Stimulated activated CD4-positive, alpha-beta T cell treated with anti-CD3 and anti-CD28 coated beads, Interleukin-1b, Interleukin-23, amount 100 ng/mL, for 1 hour (primary cell): Measurements from ENCODE around the gene SMARCAD1.
"Not testable (repeated sequence)": the region's sequence is repeated elsewhere in the genome, so short reads cannot be mapped to it uniquely, and the experiment has no call there.

Experiments used
- DNase-seq, 2 donors: peaks; one replicate each; pipeline ENCODE4 v3.0.0-alpha.2; 2020; ENCODE audit warnings: low read depth in 2 of 2

SMARCAD1 gene

GRCh38 chr4:94298725-94299252 lies 91.1 kb downstream of the SMARCAD1 start:
- DNase-seq: no peak

GRCh38 chr4:94302191-94302590 lies 94.5 kb downstream of the SMARCAD1 start:
- no peak for DNase-seq

- DNase-seq: no peak
Measured at GRCh38 chr4:94304365-94304971, 96.8 kb downstream of the SMARCAD1 start.

GRCh38 chr4:94305466-94306225 lies 98.0 kb downstream of the SMARCAD1 start:
- no peak for DNase-seq

GRCh38 chr4:94306713-94307112 lies 99.0 kb downstream of the SMARCAD1 start:
- DNase-seq: no peak

- DNase-seq: no peak
Measured at GRCh38 chr4:94307231-94307871, 99.7 kb downstream of the SMARCAD1 start.

- DNase-seq: not testable (repeated sequence)
Measured at GRCh38 chr4:94319927-94320326, 112.3 kb downstream of the SMARCAD1 start.

GRCh38 chr4:94325835-94326234 lies 118.2 kb downstream of the SMARCAD1 start:
- DNase-seq: no peak

- DNase-seq: no peak
Measured at GRCh38 chr4:94329933-94330332, 122.3 kb downstream of the SMARCAD1 start.

- DNase-seq: no peak
Measured at GRCh38 chr4:94332983-94333590, 125.4 kb downstream of the SMARCAD1 start.

- DNase-seq: no peak
Measured at GRCh38 chr4:94333866-94334265, 126.2 kb downstream of the SMARCAD1 start.

GRCh38 chr4:94334476-94334875 lies 126.8 kb downstream of the SMARCAD1 start:
- no peak for DNase-seq

- no peak for DNase-seq
Measured at GRCh38 chr4:94334962-94335361, 127.3 kb downstream of the SMARCAD1 start.

GRCh38 chr4:94336303-94336702 lies 128.6 kb downstream of the SMARCAD1 start:
- DNase-seq: no peak

- DNase-seq: not testable (repeated sequence)
Measured at GRCh38 chr4:94336791-94337190, 129.1 kb downstream of the SMARCAD1 start.

- DNase-seq: no peak
Measured at GRCh38 chr4:94338681-94339351, 131.2 kb downstream of the SMARCAD1 start.

- DNase-seq: no peak
Measured at GRCh38 chr4:94339779-94340178, 132.1 kb downstream of the SMARCAD1 start.
